Muscle of leg (tissue), 11 donors: Measurements from ENCODE around the gene STK32C. TPM values are rescaled to one million over a fixed set of nuclear protein-coding genes. Genes with fewer than 3 reads are reported as not detected.

Experiments
- DNase-seq: peaks from one replicate; pipeline ENCODE4 v3.0.0; 2013
- H3K27ac ChIP-seq: one replicate; pipeline ENCODE4 v1.5.1; 2013; ENCODE audit warnings: mild to moderate bottlenecking, low read length, control low read depth
- H3K27me3 ChIP-seq: one replicate; pipeline ENCODE4 v1.6.1; 2013; ENCODE audit warnings: low read length; ENCODE audit not compliant: control insufficient read depth, insufficient read depth
- H3K36me3 ChIP-seq: one replicate; pipeline ENCODE4 v1.6.1; 2013; ENCODE audit warnings: low read length; ENCODE audit not compliant: control insufficient read depth, insufficient read depth
- H3K4me1 ChIP-seq: one replicate; pipeline ENCODE4 v1.6.1; 2013; ENCODE audit warnings: low read length; ENCODE audit not compliant: control insufficient read depth, insufficient read depth
- H3K4me3 ChIP-seq: one replicate; pipeline ENCODE4 v1.5.1; 2013; ENCODE audit warnings: low read length, control low read depth
- H3K9me3 ChIP-seq: replicated peaks from 2 replicates; pipeline ENCODE4 v1.6.1; 2013; ENCODE audit warnings: low read depth, low read length; ENCODE audit not compliant: control insufficient read depth
- WGBS: methylation state at CpG from one replicate; pipeline ENCODE4 v1.1.5; 2013; ENCODE audit warnings: missing lambda C conversion rate; ENCODE audit not compliant: insufficient coverage; 5-methylcytosine and 5-hydroxymethylcytosine counted together
- polyA plus RNA-seq, 8 donors: library from polyadenylated mRNA; unstranded; fragments of 120-200 nt; gene quantifications; one replicate each; pipeline versions ENCODE4 v1.2.1 to v1.2.3, GENCODE V29; 2013; ENCODE audit warnings: inconsistent platforms in 1 of 8, low replicate concordance in 1 of 8; ENCODE audit not compliant: insufficient read length in 8 of 8, insufficient read depth in 1 of 8
- total RNA-seq: library from RNA; stranded (reverse); fragments of 120-200 nt; gene quantifications from one replicate; pipeline ENCODE4 v1.2.4, GENCODE V29; 2013

STK32C gene
- total and polyA plus RNA-seq, 9 donors = 9.4 to 14.7 (median 12.0) TPM

DNA sequence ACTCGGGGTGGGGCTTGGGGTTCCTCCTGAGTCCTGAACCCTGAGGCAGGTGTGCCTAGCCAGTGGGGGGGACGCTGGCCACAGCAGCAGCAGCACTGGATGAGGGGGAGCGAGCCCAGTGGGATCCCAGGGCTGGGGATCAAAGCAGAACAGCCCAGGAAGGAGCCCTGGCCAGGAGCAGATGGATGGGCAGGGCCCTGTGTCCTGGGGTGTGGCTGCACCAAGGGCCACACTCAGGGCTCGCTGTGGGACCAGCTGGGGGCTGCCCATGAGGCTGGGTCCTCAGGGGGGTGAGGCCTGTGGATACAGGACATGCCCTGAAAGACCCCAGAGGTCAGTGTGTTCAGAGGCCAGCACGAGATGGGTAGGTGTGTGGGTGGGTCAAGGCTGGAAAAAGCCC lies 50.9 kb downstream of the STK32C start:
- Histone ChIP-seq H3K4me3 (no peak overlapping the region), H3K27ac (no peak overlapping the region), H3K9me3 (no peaks in the 10 kb centered on the region), H3K27me3 (peaks cover 2% of the 10 kb centered on the region), H3K4me1 (peaks cover 3% of the 10 kb centered on the region), H3K36me3 (no peaks in the 10 kb centered on the region)
- DNase-seq = no peak
- 77% methylated on average over 2 of the region's 5 CpGs for WGBS

DNA sequence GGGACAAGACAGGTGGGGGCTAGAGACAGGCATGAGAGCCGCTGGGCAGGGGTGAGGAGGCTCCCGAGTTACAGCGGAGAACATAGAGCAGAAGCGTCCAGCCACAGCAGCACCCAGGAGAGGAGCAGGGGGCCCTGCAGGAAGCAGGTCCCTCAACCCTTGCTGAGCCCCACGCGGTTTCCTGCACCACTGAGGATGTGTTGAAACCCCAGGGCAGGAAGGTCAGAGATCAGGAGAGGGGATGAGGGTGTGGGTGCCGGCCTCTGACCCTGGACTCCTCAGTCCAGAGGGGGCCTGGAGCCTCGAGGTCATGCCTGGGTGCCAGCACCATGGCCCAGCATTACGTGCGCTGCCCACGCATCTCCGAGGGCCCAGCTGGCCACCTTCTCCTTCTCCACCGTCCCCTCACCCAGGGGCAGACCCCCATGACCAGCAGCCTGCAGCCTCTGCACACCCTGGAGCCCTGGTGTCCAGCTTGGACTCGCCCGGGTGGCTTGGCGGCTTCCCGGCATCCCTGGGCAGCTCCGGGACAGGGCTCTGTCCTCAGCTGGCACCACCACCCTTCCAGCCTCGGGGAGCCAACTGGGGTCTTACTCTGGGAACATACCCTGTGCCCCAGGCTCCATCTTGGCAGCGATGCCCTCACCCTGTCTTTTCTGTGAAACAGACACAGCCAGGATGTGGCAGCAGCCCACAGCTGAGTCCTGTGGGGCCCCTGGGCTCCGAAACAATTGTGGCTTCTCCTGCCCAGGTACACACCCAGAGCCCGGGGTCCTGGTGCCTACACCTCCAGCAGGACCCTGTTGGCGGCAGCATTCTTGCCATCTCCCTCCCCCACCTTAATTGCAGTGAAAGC lies 52.0 kb downstream of the STK32C start:
- no peak for DNase-seq
- WGBS = 81% methylated on average over 19 of the region's 23 CpGs
- Histone ChIP-seq H3K27me3 (peaks cover 2% of the 10 kb centered on the region), H3K36me3 (no peaks in the 10 kb centered on the region), H3K4me1 (peaks cover 3% of the 10 kb centered on the region), H3K9me3 (no peaks in the 10 kb centered on the region), H3K27ac (no peak overlapping the region), H3K4me3 (no peak overlapping the region)

GRCh38 chr10:132254841-132255240 lies 52.9 kb downstream of the STK32C start:
- Histone ChIP-seq H3K27me3 (peaks cover 2% of the 10 kb centered on the region), H3K9me3 (no peaks in the 10 kb centered on the region), H3K27ac (no peak overlapping the region), H3K4me1 (peaks cover 3% of the 10 kb centered on the region), H3K36me3 (no peaks in the 10 kb centered on the region), H3K4me3 (no peak overlapping the region)
- 49% methylated on average over 9 of the region's 14 CpGs for WGBS
- no peak for DNase-seq

DNA sequence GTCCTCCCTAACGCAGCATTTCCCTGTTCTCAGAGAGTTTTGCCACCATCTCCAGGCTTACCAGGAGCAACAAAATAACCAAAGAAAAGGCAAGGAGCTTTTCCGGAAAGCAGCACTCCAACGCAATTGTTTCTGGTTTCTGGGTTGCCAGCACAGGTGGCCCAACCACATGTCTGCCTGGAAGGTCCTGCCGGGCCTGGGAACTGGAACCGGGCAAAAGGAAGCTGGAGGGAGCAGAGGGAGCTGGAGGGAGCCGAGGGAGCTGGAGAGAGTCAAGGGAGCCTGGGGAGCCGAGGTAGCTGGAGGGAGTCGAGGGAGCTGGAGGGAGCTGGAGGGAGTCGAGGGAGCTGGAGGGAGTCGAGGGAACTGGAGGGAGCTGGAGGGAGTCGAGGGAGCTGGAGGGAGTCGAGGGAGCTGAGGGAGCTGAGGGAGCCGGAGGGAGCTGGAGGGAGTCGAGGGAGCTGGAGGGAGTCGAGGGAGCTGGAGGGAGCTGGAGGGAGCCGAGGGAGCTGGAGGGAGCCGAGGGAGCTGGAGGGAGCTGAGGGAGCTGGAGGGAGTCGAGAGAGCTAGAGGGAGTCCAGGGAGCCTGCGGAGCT lies 54.6 kb downstream of the STK32C start:
- Histone ChIP-seq H3K4me3 (no peak overlapping the region), H3K27me3 (peaks cover 2% of the 10 kb centered on the region), H3K9me3 (no peaks in the 10 kb centered on the region), H3K27ac (no peak overlapping the region), H3K36me3 (no peaks in the 10 kb centered on the region), H3K4me1 (peaks cover 8% of the 10 kb centered on the region)
- 44% methylated on average over 18 of the region's 19 CpGs for WGBS
- no peak for DNase-seq

DNA sequence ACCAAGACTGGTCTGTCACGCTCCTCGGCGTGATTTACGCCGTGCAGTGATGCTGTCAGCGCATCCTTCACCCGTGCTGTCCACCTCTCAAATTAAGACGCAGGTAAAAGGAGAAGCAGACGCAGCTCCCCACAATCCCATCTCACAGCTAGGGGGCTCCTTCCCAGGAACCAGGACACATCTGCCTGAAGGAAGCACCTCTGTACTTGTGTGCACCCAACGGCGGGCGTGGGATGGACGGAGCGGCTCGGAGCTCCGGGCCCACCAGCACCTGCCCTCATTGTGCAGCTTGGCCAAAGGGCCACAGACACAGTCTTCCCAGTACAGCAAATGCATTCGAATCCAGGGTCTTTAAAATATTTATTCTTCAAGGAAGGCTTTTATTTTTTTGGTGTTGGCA lies 55.3 kb downstream of the STK32C start:
- Histone ChIP-seq H3K36me3 (no peaks in the 10 kb centered on the region), H3K27me3 (peaks cover 2% of the 10 kb centered on the region), H3K4me1 (peaks cover 16% of the 10 kb centered on the region), H3K4me3 (no peak overlapping the region), H3K9me3 (no peaks in the 10 kb centered on the region), H3K27ac (no peak overlapping the region)
- WGBS = 85% methylated on average over 16 of the region's 17 CpGs
- DNase-seq = no peak

GRCh38 chr10:132251928-132252327 lies 55.8 kb downstream of the STK32C start:
- WGBS = 85% methylated on average over 5 of the region's 6 CpGs
- Histone ChIP-seq H3K36me3 (no peaks in the 10 kb centered on the region), H3K4me3 (no peak overlapping the region), H3K27me3 (peaks cover 2% of the 10 kb centered on the region), H3K27ac (no peak overlapping the region), H3K9me3 (no peaks in the 10 kb centered on the region), H3K4me1 (peaks cover 20% of the 10 kb centered on the region)
- no peak for DNase-seq

GRCh38 chr10:132250481-132251475 lies 57.0 kb downstream of the STK32C start:
- Histone ChIP-seq H3K4me3 (no peak overlapping the region), H3K9me3 (no peaks in the 10 kb centered on the region), H3K27ac (no peak overlapping the region), H3K27me3 (peaks cover 2% of the 10 kb centered on the region), H3K36me3 (no peaks in the 10 kb centered on the region), H3K4me1 (peaks cover 26% of the 10 kb centered on the region)
- WGBS = 86% methylated on average over 24 of the region's 30 CpGs
- no peak for DNase-seq

GRCh38 chr10:132249824-132250375 lies 57.9 kb downstream of the STK32C start:
- no peaks in the 10 kb centered on the region for H3K36me3 ChIP-seq
- 76% methylated on average over 9 of the region's 17 CpGs for WGBS
- H3K4me1 ChIP-seq = peaks cover 27% of the 10 kb centered on the region
- no peak overlapping the region for H3K27ac ChIP-seq
- H3K9me3 ChIP-seq = no peaks in the 10 kb centered on the region
- no peak overlapping the region for H3K4me3 ChIP-seq
- H3K27me3 ChIP-seq = peaks cover 2% of the 10 kb centered on the region
- DNase-seq = no peak

DNA sequence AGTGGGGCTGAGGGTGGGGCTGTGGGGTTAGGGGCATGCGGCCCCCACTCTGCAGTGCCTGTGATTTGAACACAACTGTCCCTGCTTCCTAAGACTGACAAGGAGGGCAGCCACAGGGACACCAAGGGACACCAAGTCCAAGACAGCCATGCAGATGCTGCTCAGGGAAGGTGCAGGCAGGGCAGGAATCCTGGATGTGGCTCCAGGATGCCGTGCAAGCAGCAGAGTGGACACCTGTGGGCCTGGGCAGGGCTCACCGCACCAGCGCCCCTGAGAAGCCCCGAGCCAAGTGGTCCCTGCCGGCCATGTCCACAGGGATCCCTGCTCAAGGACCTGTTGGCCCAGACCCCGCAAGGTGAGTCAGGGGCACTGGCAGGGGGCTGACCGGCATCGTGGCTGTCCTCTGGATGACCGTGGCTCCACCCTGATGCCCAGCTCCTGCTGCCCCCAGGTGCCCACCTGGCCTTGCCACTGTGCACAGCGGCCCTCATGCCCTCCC lies 58.5 kb downstream of the STK32C start:
- no peak overlapping the region for H3K27ac ChIP-seq
- H3K36me3 ChIP-seq = no peaks in the 10 kb centered on the region
- WGBS = 81% methylated on average over 11 of the region's 11 CpGs
- H3K9me3 ChIP-seq = no peaks in the 10 kb centered on the region
- H3K4me3 ChIP-seq = no peak overlapping the region
- no peak for DNase-seq
- H3K27me3 ChIP-seq = peaks cover 2% of the 10 kb centered on the region
- peaks cover 33% of the 10 kb centered on the region for H3K4me1 ChIP-seq
